Sigmoid colon (tissue), 7 donors: ENCODE measurements around the gene CFAP126. TPM values are rescaled to one million over a fixed set of nuclear protein-coding genes. Genes with fewer than 3 reads are reported as not detected.
A peak's percentile ranks its signal among the peaks of the same experiment; 100 is the strongest.
"Not testable (repeated sequence)": the region's sequence is repeated elsewhere in the genome, so short reads cannot be mapped to it uniquely, and the experiment has no call there.

Experiments used
- DNase-seq: peaks from one replicate; pipeline ENCODE4 v3.0.0-alpha.2; 2019
- H3K27ac ChIP-seq, 4 donors: fragments of 200-600 bp; sonication (generic); one replicate each; pipeline ENCODE4 v1.5.1; 2016 to 2019; ENCODE audit warnings: mild to moderate bottlenecking in 1 of 4
- H3K27me3 ChIP-seq, 3 donors: fragments of 200-600 bp; sonication (generic); one replicate each; pipeline ENCODE4 v1.5.1; 2019; ENCODE audit warnings: mild to moderate bottlenecking in 1 of 3
- H3K36me3 ChIP-seq, 4 donors: fragments of 200-600 bp; sonication (generic); one replicate each; pipeline ENCODE4 v1.5.1; 2016 to 2019
- H3K4me1 ChIP-seq, 4 donors: fragments of 200-600 bp; sonication (generic); one replicate each; pipeline ENCODE4 v1.5.1; 2017 to 2019
- H3K4me3 ChIP-seq, 4 donors: fragments of 200-600 bp; sonication (generic); one replicate each; pipeline ENCODE4 v1.5.1; 2017 to 2019; ENCODE audit warnings: mild to moderate bottlenecking in 2 of 4, moderate library complexity in 1 of 4
- H3K9me3 ChIP-seq, 4 donors: fragments of 200-600 bp in 3 of 4; sonication (generic) in 3 of 4; one replicate each; pipeline versions ENCODE4 v1.5.1 to v1.6.1; 2013 to 2019
- EP300 ChIP-seq, 4 donors: sonication (generic); formaldehyde crosslinking; IDR thresholded peaks; one replicate each; pipeline ENCODE4 v1.6.1; 2017; ENCODE audit warnings: antibody characterized with exemption in 4 of 4
- POLR2A ChIP-seq, 2 donors: fragments of 450-650 bp; IDR thresholded peaks; one replicate each; pipeline ENCODE4 v1.6.1; 2016; ENCODE audit warnings: antibody characterized with exemption in 2 of 2, mild to moderate bottlenecking in 2 of 2, moderate library complexity in 2 of 2
- POLR2AphosphoS5 ChIP-seq, 4 donors: sonication (generic); formaldehyde crosslinking; IDR thresholded peaks; one replicate each; pipeline ENCODE4 v1.6.1; 2017; ENCODE audit warnings: antibody characterized with exemption in 4 of 4
- WGBS, 2 donors: extraction: QIAGEN DNeasy Blood & Tissue Kit; methylation state at CpG; one replicate each; pipeline ENCODE4 v1.1.7; 2013; 5-methylcytosine and 5-hydroxymethylcytosine counted together
- intact Hi-C: fragments of 100-400 bp; cut with DNase I; formaldehyde crosslinking; loops from one replicate; pipeline ENCODE4 v1.15.1; 2023
- polyA plus RNA-seq, 3 donors: library from polyadenylated mRNA; stranded (reverse); fragments of 200-250 nt; gene quantifications; one replicate each; pipeline ENCODE4 v1.2.3, GENCODE V29; 2013
- total RNA-seq, 4 donors: library from RNA; depleted of rRNA; stranded (reverse); fragments of >200 nt; gene quantifications; one replicate each; pipeline ENCODE4 v1.1.0, GENCODE V29; 2016
- TF ChIP-seq, protein P1 (sequence below), 4 experiments: fragments of 450-650 bp in 3 of 4; fragments of 200-600 bp in 1 of 4; IDR thresholded peaks; one replicate each; pipeline ENCODE4 v1.5.1; 2016 to 2019; ENCODE audit warnings: antibody characterized with exemption in 4 of 4, mild to moderate bottlenecking in 3 of 4, moderate library complexity in 2 of 4
- donor health status: healthy with polysubstance abuse.
- donor health status: Bipolar disorder and iron deficiency.
- donor health status: healthy.

CFAP126 gene
- total and polyA plus RNA-seq, 7 donors: not detected

DNA sequence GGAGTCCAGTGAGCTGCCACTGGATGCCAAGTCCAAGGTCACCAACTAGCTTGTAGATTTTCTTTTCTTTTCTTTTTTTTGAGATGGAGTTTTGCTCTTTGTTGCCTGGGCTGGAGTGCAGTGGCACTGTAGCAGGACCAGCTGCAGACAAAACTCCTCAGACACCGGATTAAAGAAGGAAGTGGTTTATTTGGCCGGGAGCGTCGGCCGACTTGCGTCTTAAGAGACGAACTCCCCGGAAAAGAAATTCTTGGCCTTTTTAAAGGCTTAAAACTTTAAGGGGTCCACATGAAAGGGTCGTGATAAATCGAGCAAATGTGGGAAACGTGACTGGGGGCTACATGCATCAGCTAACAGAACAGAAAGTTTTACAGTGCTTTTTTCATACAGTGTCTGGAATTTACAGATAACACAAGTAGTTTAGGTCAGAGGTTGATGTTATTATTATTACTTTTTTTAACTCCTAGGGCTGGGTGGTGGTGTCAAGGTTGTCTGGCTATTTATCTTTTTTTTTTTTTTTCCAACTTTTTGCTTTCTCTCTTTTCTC is 36.4 kb upstream of the CFAP126 start:
- intact Hi-C loops: no loop called here
- Histone ChIP-seq H3K4me1 (peaks cover 0 to 10% (median 8%) of the 10 kb centered on the region in 4 donors), H3K27ac (no peak overlapping the region), H3K9me3 (no peaks in the 10 kb centered on the region), H3K27me3 (no peaks in the 10 kb centered on the region), H3K36me3 (no peaks in the 10 kb centered on the region), H3K4me3 (no peak overlapping the region)
- DNase-seq: no peak
- 70 to 87% methylated on average over 11 of the region's 11 CpGs for WGBS, 2 donors
- TF ChIP-seq POLR2AphosphoS5 (IDR thresholded peaks at IDR 0.05): no peak
- TF ChIP-seq EP300 (IDR thresholded peaks at IDR 0.05): no peak
- TF ChIP-seq POLR2A (IDR thresholded peaks at IDR 0.05): no peak

GRCh38 chr1:161402446-161402845 is 34.8 kb upstream of the CFAP126 start:
- Histone ChIP-seq H3K4me1 (peaks cover 0 to 15% (median 13%) of the 10 kb centered on the region in 4 donors), H3K9me3 (no peaks in the 10 kb centered on the region), H3K27me3 (no peaks in the 10 kb centered on the region), H3K4me3 (no peak overlapping the region), H3K27ac (no peak overlapping the region), H3K36me3 (no peaks in the 10 kb centered on the region)
- no peak for TF ChIP-seq EP300 (IDR thresholded peaks at IDR 0.05)
- TF ChIP-seq POLR2AphosphoS5 (IDR thresholded peaks at IDR 0.05): no peak
- TF ChIP-seq POLR2A (IDR thresholded peaks at IDR 0.05): no peak
- TF ChIP-seq, protein P1, sequence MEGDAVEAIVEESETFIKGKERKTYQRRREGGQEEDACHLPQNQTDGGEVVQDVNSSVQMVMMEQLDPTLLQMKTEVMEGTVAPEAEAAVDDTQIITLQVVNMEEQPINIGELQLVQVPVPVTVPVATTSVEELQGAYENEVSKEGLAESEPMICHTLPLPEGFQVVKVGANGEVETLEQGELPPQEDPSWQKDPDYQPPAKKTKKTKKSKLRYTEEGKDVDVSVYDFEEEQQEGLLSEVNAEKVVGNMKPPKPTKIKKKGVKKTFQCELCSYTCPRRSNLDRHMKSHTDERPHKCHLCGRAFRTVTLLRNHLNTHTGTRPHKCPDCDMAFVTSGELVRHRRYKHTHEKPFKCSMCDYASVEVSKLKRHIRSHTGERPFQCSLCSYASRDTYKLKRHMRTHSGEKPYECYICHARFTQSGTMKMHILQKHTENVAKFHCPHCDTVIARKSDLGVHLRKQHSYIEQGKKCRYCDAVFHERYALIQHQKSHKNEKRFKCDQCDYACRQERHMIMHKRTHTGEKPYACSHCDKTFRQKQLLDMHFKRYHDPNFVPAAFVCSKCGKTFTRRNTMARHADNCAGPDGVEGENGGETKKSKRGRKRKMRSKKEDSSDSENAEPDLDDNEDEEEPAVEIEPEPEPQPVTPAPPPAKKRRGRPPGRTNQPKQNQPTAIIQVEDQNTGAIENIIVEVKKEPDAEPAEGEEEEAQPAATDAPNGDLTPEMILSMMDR (IDR thresholded peaks at IDR 0.05): no peak
- intact Hi-C loops: no loop called here
- no peak for DNase-seq
- 95 to 97% methylated on average over 3 of the region's 3 CpGs for WGBS, 2 donors

- Histone ChIP-seq H3K4me1 (peaks cover 0 to 15% (median 13%) of the 10 kb centered on the region in 4 donors), H3K4me3 (peak overlapping the region; percentile 71 to 95 (median 86)), H3K9me3 (no peaks in the 10 kb centered on the region), H3K36me3 (no peaks in the 10 kb centered on the region), H3K27me3 (no peaks in the 10 kb centered on the region), H3K27ac (peak overlapping the region; percentile 96 to 100 (median 98))
- intact Hi-C loops: loop anchor here (1.0 to 10.0 kb wide), 4 partner anchors 9 to 355 kb away; partner anchors contain the start of gene USF1
- peak; percentile 95 for DNase-seq
- peak in 2 of 4 donors; percentile 8 to 25 for TF ChIP-seq EP300 (IDR thresholded peaks at IDR 0.05)
- peak in 1 of 2 donors; percentile 34 for TF ChIP-seq POLR2A (IDR thresholded peaks at IDR 0.05)
- TF ChIP-seq POLR2AphosphoS5 (IDR thresholded peaks at IDR 0.05): peak; percentile 41 to 72 (median 68)
- TF ChIP-seq, protein P1 (IDR thresholded peaks at IDR 0.05): peak in 1 of 4 experiments; percentile 34
- 0% methylated on average over 53 of the region's 53 CpGs for WGBS, 2 donors
These were observed 31.8 kb upstream of the CFAP126 start for GRCh38 chr1:161399257-161399998.

GRCh38 chr1:161398900-161399256 is 31.2 kb upstream of the CFAP126 start:
- no peak for DNase-seq
- Histone ChIP-seq H3K4me3 (peak overlapping the region; percentile 71 to 95 (median 86)), H3K36me3 (no peaks in the 10 kb centered on the region), H3K9me3 (no peaks in the 10 kb centered on the region), H3K4me1 (peaks cover 0 to 15% (median 13%) of the 10 kb centered on the region in 4 donors), H3K27ac (peak overlapping the region; percentile 96 to 100 (median 98)), H3K27me3 (no peaks in the 10 kb centered on the region)
- TF ChIP-seq POLR2AphosphoS5 (IDR thresholded peaks at IDR 0.05) (no peak), EP300 (IDR thresholded peaks at IDR 0.05) (no peak), POLR2A (IDR thresholded peaks at IDR 0.05) (no peak)
- TF ChIP-seq, protein P1 (IDR thresholded peaks at IDR 0.05): no peak
- WGBS, 2 donors: 2 to 7% methylated on average over 17 of the region's 17 CpGs
- intact Hi-C loops: loop anchor here (1.0 to 10.0 kb wide), 4 partner anchors 9 to 354 kb away; partner anchors contain the start of gene USF1

- not testable (repeated sequence) for H3K4me3 ChIP-seq, DNase-seq, H3K27me3 ChIP-seq, H3K36me3 ChIP-seq, H3K27ac ChIP-seq, H3K9me3 ChIP-seq
- WGBS, 2 donors: 95 to 97% methylated on average over 8 of the region's 8 CpGs
- H3K4me1 ChIP-seq: peaks cover 0 to 15% (median 13%) of the 10 kb centered on the region in 4 donors
- intact Hi-C loops: loop anchor here (5.0 to 10.0 kb wide), 2 partner anchors 215 to 352 kb away; partner anchors contain the start of gene USF1
These were observed 29.4 kb upstream of the CFAP126 start for GRCh38 chr1:161397038-161397437.
